Measurements from ENCODE around the gene DLGAP1. TPM values are rescaled to one million over a fixed set of nuclear protein-coding genes. Genes with fewer than 3 reads are reported as not detected.

The DLGAP1 gene
- polyA plus RNA-seq, 1 of the 3 experiments (the other 2 are of a cell fraction), result not detected

DNA sequence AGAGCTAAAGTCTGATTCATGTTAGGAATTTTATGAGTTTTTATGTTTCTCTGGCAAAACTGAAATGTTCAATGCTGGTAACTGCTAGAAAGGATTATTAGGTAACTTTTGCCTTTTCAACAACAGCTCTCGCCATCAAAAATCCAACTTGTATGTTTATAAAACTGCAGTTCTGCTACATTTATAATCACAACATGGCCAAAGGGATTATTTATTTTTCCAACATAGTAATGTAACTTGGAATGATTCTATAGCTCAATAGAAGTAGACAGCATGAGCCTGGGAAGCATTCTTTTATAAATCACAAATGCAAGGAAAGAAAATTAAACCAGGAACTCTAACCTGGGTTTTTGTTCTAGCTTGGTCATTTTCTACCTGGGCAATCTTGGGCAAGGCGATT, 534.3 kb downstream of the DLGAP1 start:
- Histone ChIP-seq H3K4me2 (no peak overlapping the region), H3K79me2 (ENCODE audit: insufficient read depth) (no peaks in the 10 kb centered on the region), H3K36me3 (replicated peaks in 1 of 2; ENCODE audit: control insufficient read depth in 1 of 2, insufficient read depth in 2 of 2, low read length in 1 of 2) (no peaks in the 10 kb centered on the region), H3K9me2 (no peaks in the 10 kb centered on the region), H3K9ac (no peak overlapping the region), H2AFZ (ENCODE audit: low read depth) (no peak overlapping the region), H3F3A (replicated peaks; ENCODE audit: insufficient read depth) (no peaks in the 10 kb centered on the region), H3K27me3 (ENCODE audit: insufficient read depth) (peaks cover 20% of the 10 kb centered on the region; the same call in 1 of the 2 replicates), H3K4me1 (ENCODE audit: control insufficient read depth in 1 of 2, insufficient read depth in 2 of 2, low read depth in 1 of 2, low read length in 1 of 2) (no peaks in the 10 kb centered on the region), H3K4me3 (ENCODE audit: low read depth in 2 of 2, low read length in 1 of 2) (no peak overlapping the region), H3K27ac (ENCODE audit: low read depth in 2 of 2, low read length in 1 of 2) (no peak overlapping the region), H4K20me1 (ENCODE audit: insufficient read depth) (no peaks in the 10 kb centered on the region), H3K9me3 (no peaks in the 10 kb centered on the region)
- POLR2A ChIA-PET, result no interaction called here
- CTCF ChIA-PET, result interaction anchor here (0.8 to 1.4 kb wide), 2 partner anchors 75 to 217 kb away, joined by 3 to 8 read pairs; no protein-coding TSS in a partner anchor
- 3% methylated on average over 2 of the region's 2 CpGs for WGBS (ENCODE audit: low lambda C conversion rate)
- DNase-seq, result no peak
- no peak for TF ChIP-seq MEF2A (IDR thresholded peaks at IDR 0.05; ENCODE audit: borderline replicate concordance, low read depth)
- no peak for TF ChIP-seq JUND (IDR thresholded peaks at IDR 0.05)
- no peak for TF ChIP-seq NFIC (IDR thresholded peaks at IDR 0.05; ENCODE audit: borderline replicate concordance)
- TF ChIP-seq EP300 (IDR thresholded peaks at IDR 0.05; ENCODE audit: borderline replicate concordance in 1 of 2, low read depth in 1 of 2, low read length in 1 of 2), result no peak
- no peak for TF ChIP-seq FOSL2 (IDR thresholded peaks at IDR 0.05; ENCODE audit: borderline replicate concordance, low read depth)
- no peak for TF ChIP-seq SIN3A (IDR thresholded peaks at IDR 0.05; ENCODE audit: borderline replicate concordance, low read depth, low read length)
- no peak for TF ChIP-seq GATA2 (CRISPR knock-in tag; IDR thresholded peaks at IDR 0.05)
- TF ChIP-seq POLR2AphosphoS5 (IDR thresholded peaks at IDR 0.05; ENCODE audit: low read depth, low read length), result no peak
- TF ChIP-seq RAD21 (IDR thresholded peaks at IDR 0.05; ENCODE audit: low read length), result no peak
- TF ChIP-seq, protein P1, sequence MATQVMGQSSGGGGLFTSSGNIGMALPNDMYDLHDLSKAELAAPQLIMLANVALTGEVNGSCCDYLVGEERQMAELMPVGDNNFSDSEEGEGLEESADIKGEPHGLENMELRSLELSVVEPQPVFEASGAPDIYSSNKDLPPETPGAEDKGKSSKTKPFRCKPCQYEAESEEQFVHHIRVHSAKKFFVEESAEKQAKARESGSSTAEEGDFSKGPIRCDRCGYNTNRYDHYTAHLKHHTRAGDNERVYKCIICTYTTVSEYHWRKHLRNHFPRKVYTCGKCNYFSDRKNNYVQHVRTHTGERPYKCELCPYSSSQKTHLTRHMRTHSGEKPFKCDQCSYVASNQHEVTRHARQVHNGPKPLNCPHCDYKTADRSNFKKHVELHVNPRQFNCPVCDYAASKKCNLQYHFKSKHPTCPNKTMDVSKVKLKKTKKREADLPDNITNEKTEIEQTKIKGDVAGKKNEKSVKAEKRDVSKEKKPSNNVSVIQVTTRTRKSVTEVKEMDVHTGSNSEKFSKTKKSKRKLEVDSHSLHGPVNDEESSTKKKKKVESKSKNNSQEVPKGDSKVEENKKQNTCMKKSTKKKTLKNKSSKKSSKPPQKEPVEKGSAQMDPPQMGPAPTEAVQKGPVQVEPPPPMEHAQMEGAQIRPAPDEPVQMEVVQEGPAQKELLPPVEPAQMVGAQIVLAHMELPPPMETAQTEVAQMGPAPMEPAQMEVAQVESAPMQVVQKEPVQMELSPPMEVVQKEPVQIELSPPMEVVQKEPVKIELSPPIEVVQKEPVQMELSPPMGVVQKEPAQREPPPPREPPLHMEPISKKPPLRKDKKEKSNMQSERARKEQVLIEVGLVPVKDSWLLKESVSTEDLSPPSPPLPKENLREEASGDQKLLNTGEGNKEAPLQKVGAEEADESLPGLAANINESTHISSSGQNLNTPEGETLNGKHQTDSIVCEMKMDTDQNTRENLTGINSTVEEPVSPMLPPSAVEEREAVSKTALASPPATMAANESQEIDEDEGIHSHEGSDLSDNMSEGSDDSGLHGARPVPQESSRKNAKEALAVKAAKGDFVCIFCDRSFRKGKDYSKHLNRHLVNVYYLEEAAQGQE (IDR thresholded peaks at IDR 0.05; ENCODE audit: low read depth, low read length), result no peak
- TF ChIP-seq RFX5 (IDR thresholded peaks at IDR 0.05; ENCODE audit: low read length), result no peak
- no peak for TF ChIP-seq RXRA (IDR thresholded peaks at IDR 0.05; ENCODE audit: borderline replicate concordance, low read depth)
- TF ChIP-seq RCOR1 (IDR thresholded peaks at IDR 0.05; ENCODE audit: low read length), result no peak
- TF ChIP-seq, protein P2, sequence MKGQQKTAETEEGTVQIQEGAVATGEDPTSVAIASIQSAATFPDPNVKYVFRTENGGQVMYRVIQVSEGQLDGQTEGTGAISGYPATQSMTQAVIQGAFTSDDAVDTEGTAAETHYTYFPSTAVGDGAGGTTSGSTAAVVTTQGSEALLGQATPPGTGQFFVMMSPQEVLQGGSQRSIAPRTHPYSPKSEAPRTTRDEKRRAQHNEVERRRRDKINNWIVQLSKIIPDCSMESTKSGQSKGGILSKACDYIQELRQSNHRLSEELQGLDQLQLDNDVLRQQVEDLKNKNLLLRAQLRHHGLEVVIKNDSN (IDR thresholded peaks at IDR 0.05; ENCODE audit: borderline replicate concordance, low read depth), result no peak
- no peak for TF ChIP-seq EZH2phosphoT487 (IDR thresholded peaks at IDR 0.05; ENCODE audit: borderline replicate concordance, low read depth)
- TF ChIP-seq CHD2 (IDR thresholded peaks at IDR 0.05; ENCODE audit: low read length, partially characterized antibody), result no peak
- TF ChIP-seq YY1 (IDR thresholded peaks at IDR 0.05; ENCODE audit: low read depth), result no peak
- TF ChIP-seq, protein P3, sequence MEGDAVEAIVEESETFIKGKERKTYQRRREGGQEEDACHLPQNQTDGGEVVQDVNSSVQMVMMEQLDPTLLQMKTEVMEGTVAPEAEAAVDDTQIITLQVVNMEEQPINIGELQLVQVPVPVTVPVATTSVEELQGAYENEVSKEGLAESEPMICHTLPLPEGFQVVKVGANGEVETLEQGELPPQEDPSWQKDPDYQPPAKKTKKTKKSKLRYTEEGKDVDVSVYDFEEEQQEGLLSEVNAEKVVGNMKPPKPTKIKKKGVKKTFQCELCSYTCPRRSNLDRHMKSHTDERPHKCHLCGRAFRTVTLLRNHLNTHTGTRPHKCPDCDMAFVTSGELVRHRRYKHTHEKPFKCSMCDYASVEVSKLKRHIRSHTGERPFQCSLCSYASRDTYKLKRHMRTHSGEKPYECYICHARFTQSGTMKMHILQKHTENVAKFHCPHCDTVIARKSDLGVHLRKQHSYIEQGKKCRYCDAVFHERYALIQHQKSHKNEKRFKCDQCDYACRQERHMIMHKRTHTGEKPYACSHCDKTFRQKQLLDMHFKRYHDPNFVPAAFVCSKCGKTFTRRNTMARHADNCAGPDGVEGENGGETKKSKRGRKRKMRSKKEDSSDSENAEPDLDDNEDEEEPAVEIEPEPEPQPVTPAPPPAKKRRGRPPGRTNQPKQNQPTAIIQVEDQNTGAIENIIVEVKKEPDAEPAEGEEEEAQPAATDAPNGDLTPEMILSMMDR (IDR thresholded peaks at IDR 0.05), result no peak
- TF ChIP-seq GABPA (IDR thresholded peaks at IDR 0.05; ENCODE audit: low read depth), result no peak
